HEK293 (cell line): ENCODE measurements around the gene SNX6.
A peak's percentile ranks its signal among the peaks of the same experiment; 100 is the strongest.
"Not testable (repeated sequence)": the region's sequence is repeated elsewhere in the genome, so short reads cannot be mapped to it uniquely, and the experiment has no call there.

Experiments
- CTCF ChIA-PET: fragments of 350-600 bp; formaldehyde crosslinking; extraction: SDS; loops from one replicate; lab custom pipeline; 2021; ENCODE audit warnings: antibody characterized with exemption; lab: Yijun Ruan, JAX
- POLR2A ChIA-PET: fragments of 300-600 bp; formaldehyde crosslinking; extraction: SDS; loops from one replicate; lab custom pipeline; 2020; ENCODE audit warnings: antibody characterized with exemption, inconsistent platforms; lab: Yijun Ruan, JAX
- H3K27ac ChIP-seq: fragments of 200-500 bp; sonication (Bioruptor generic); 2 replicates; pipeline ENCODE4 v1.5.1; 2014; ENCODE audit warnings: low read depth, low read length, control low read depth, inconsistent platforms; ENCODE audit errors: extremely low read depth
- H3K36me3 ChIP-seq, 2 experiments: fragments of 200-500 bp in 1 of 2; sonication (Bioruptor generic) in 1 of 2; 1 replicate in 1 of 2; 2 replicates in 1 of 2; pipeline ENCODE4 v1.5.1; 2014 to 2017; ENCODE audit warnings: inconsistent platforms in 2 of 2, low read length in 2 of 2; ENCODE audit not compliant: control insufficient read depth in 2 of 2, insufficient read depth in 1 of 2
- H3K4me1 ChIP-seq: fragments of 200-500 bp; sonication (Bioruptor generic); 2 replicates; pipeline ENCODE4 v1.5.1; 2014; ENCODE audit warnings: mild to moderate bottlenecking, low read length, inconsistent platforms; ENCODE audit not compliant: control insufficient read depth, insufficient read depth
- H3K4me3 ChIP-seq: 2 replicates; pipeline ENCODE4 v1.5.1; 2011; ENCODE audit warnings: low read depth, mild to moderate bottlenecking, control low read depth, low read length, moderate library complexity
- H3K9me3 ChIP-seq: fragments of 200-500 bp; sonication (Bioruptor generic); 2 replicates; pipeline ENCODE4 v1.5.1; 2014; ENCODE audit warnings: low read depth, low read length, inconsistent platforms; ENCODE audit not compliant: control insufficient read depth, insufficient read depth
- IKZF3 ChIP-seq: fragments of 450-650 bp; IDR thresholded peaks from 2 replicates; pipeline ENCODE4 v1.5.0; 2018; ENCODE audit warnings: missing biosample characterization, mild to moderate bottlenecking, missing genetic modification characterization, moderate library complexity
- SETDB1 ChIP-seq: IDR thresholded peaks from one replicate; pipeline ENCODE4 v1.6.1; 2017; ENCODE audit warnings: mild to moderate bottlenecking, low read length, moderate library complexity, mixed read lengths; ENCODE audit not compliant: insufficient read length
- ZBTB17 ChIP-seq: fragments of 450-650 bp; formaldehyde crosslinking; IDR thresholded peaks from 2 replicates; pipeline ENCODE4 v1.5.1; 2016; ENCODE audit warnings: missing biosample characterization, missing genetic modification characterization
- ZNF121 ChIP-seq: fragments of 450-650 bp; formaldehyde crosslinking; IDR thresholded peaks from 2 replicates; pipeline ENCODE4 v1.5.1; 2016; ENCODE audit warnings: missing biosample characterization, missing genetic modification characterization
- ZNF138 ChIP-seq: fragments of 450-650 bp; formaldehyde crosslinking; IDR thresholded peaks from 2 replicates; pipeline ENCODE4 v1.5.1; 2016; ENCODE audit warnings: missing biosample characterization, missing genetic modification characterization, borderline replicate concordance
- ZNF2 ChIP-seq: fragments of 450-650 bp; formaldehyde crosslinking; IDR thresholded peaks from 2 replicates; pipeline ENCODE4 v1.5.1; 2016; ENCODE audit warnings: missing biosample characterization, missing genetic modification characterization
- ZNF311 ChIP-seq: fragments of 450-650 bp; formaldehyde crosslinking; IDR thresholded peaks from 2 replicates; pipeline ENCODE4 v1.5.1; 2017; ENCODE audit warnings: missing biosample characterization, missing genetic modification characterization, borderline replicate concordance
- ZNF394 ChIP-seq: fragments of 450-650 bp; formaldehyde crosslinking; IDR thresholded peaks from 2 replicates; pipeline ENCODE4 v1.5.1; 2016; ENCODE audit warnings: missing biosample characterization, missing genetic modification characterization, mild to moderate bottlenecking, moderate library complexity, borderline replicate concordance
- ZNF423 ChIP-seq: fragments of 450-650 bp; formaldehyde crosslinking; IDR thresholded peaks from 2 replicates; pipeline ENCODE4 v1.5.1; 2016; ENCODE audit warnings: missing biosample characterization, missing genetic modification characterization
- ZNF629 ChIP-seq: fragments of 450-650 bp; formaldehyde crosslinking; IDR thresholded peaks from 2 replicates; pipeline ENCODE4 v1.5.1; 2017; ENCODE audit warnings: missing biosample characterization, missing genetic modification characterization
- ZNF76 ChIP-seq: fragments of 450-650 bp; formaldehyde crosslinking; IDR thresholded peaks from 2 replicates; pipeline ENCODE4; 2016; ENCODE audit warnings: low read depth, missing biosample characterization, missing genetic modification characterization, borderline replicate concordance
- TF ChIP-seq, protein P1 (sequence below): sonication (generic); formaldehyde crosslinking; IDR thresholded peaks from 2 replicates; pipeline ENCODE4 v1.8.1; 2022; ENCODE audit warnings: mild to moderate bottlenecking, moderate library complexity, missing genetic modification reagents
- TF ChIP-seq, protein P2 (sequence below): fragments of 450-650 bp; formaldehyde crosslinking; IDR thresholded peaks from 2 replicates; pipeline ENCODE4 v1.5.1; 2016; ENCODE audit warnings: missing biosample characterization, missing genetic modification characterization

Gene SNX6

DNA sequence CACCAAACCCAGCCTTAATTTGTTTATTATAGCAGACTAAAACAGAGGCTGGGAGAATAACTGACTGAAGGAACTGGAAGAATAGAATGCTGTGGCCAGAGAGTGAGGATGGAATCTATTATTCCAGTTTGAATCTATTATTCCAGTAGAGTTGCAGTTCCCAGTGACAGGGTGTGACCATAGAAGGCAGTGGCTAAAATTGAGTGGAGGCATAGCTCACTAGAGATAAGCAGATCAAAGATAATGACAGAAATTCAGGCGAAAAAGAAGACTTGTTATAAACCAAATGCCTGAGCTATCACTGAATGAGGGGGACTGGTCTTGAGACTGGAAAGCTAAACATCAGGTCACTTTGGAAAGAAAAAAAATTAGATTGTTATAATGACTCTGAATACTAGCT lies 26.0 kb upstream of the SNX6 start:
- TF ChIP-seq ZBTB17 (tag by site-specific recombination) = 0 out of 2 replicates have a peak, but pooled peaks have one; percentile 21
- no peak for TF ChIP-seq ZNF423
- TF ChIP-seq ZNF76 (tag by site-specific recombination) = no peak
- TF ChIP-seq, protein P1, sequence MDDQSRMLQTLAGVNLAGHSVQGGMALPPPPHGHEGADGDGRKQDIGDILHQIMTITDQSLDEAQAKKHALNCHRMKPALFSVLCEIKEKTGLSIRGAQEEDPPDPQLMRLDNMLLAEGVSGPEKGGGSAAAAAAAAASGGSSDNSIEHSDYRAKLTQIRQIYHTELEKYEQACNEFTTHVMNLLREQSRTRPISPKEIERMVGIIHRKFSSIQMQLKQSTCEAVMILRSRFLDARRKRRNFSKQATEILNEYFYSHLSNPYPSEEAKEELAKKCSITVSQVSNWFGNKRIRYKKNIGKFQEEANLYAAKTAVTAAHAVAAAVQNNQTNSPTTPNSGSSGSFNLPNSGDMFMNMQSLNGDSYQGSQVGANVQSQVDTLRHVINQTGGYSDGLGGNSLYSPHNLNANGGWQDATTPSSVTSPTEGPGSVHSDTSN = no peak
- no peak for TF ChIP-seq ZNF121 (tag by site-specific recombination)
- no peak for TF ChIP-seq ZNF2 (tag by site-specific recombination)
- no peak for TF ChIP-seq ZNF311 (tag by site-specific recombination)
- TF ChIP-seq, protein P2, sequence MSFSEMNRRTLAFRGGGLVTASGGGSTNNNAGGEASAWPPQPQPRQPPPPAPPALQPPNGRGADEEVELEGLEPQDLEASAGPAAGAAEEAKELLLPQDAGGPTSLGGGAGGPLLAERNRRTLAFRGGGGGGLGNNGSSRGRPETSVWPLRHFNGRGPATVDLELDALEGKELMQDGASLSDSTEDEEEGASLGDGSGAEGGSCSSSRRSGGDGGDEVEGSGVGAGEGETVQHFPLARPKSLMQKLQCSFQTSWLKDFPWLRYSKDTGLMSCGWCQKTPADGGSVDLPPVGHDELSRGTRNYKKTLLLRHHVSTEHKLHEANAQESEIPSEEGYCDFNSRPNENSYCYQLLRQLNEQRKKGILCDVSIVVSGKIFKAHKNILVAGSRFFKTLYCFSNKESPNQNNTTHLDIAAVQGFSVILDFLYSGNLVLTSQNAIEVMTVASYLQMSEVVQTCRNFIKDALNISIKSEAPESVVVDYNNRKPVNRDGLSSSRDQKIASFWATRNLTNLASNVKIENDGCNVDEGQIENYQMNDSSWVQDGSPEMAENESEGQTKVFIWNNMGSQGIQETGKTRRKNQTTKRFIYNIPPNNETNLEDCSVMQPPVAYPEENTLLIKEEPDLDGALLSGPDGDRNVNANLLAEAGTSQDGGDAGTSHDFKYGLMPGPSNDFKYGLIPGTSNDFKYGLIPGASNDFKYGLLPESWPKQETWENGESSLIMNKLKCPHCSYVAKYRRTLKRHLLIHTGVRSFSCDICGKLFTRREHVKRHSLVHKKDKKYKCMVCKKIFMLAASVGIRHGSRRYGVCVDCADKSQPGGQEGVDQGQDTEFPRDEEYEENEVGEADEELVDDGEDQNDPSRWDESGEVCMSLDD (tag by site-specific recombination) = no peak
- no peak for TF ChIP-seq IKZF3
- Histone ChIP-seq H3K36me3 (no peaks in the 10 kb centered on the region), H3K9me3 (no peaks in the 10 kb centered on the region), H3K4me3 (no peak overlapping the region), H3K4me1 (no peaks in the 10 kb centered on the region), H3K27ac (no peak overlapping the region)
- CTCF ChIA-PET = no interaction called here
- POLR2A ChIA-PET = no interaction called here

DNA sequence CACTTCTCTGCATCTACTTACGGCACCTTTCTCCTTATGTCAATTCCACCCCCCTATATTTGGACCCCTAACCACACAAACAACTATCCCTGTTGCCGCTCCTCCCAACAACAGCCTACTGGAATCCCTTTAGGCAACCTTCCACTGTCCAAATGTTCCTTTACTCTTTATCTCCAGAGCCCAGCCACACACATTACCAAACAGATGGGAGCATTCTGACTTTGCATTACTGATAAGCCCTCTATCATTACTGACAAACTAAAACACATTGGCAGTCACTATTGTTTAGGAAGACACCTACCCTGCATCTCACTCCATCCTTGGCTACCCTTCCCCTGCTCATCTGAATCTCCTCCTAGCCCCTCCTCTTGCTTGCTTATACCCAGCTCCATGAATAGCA lies 23.1 kb upstream of the SNX6 start:
- H3K27ac ChIP-seq, POLR2A ChIA-PET, H3K4me1 ChIP-seq, H3K36me3 ChIP-seq, H3K9me3 ChIP-seq, H3K4me3 ChIP-seq, CTCF ChIA-PET: not testable (repeated sequence)

DNA sequence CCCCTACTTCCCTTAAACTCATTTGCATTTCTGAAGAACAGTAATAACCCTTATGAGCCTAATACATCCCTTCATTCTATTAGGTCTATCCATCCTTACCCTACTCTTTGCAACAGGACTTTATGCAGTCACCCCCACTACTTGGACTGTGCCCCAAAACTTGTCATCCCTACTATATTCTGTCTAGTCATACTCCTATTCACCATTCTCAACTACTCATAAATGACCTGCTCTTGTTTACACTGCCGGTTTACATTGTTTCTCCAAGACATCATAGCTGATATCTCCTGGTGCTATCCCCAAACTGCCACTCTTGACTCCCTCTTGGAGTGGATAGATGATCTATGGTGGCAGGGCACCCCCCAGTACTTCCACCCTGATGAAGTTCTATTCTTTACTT lies 22.4 kb upstream of the SNX6 start:
- H3K9me3 ChIP-seq, CTCF ChIA-PET, H3K36me3 ChIP-seq, H3K4me3 ChIP-seq, POLR2A ChIA-PET, H3K27ac ChIP-seq, H3K4me1 ChIP-seq: not testable (repeated sequence)

DNA sequence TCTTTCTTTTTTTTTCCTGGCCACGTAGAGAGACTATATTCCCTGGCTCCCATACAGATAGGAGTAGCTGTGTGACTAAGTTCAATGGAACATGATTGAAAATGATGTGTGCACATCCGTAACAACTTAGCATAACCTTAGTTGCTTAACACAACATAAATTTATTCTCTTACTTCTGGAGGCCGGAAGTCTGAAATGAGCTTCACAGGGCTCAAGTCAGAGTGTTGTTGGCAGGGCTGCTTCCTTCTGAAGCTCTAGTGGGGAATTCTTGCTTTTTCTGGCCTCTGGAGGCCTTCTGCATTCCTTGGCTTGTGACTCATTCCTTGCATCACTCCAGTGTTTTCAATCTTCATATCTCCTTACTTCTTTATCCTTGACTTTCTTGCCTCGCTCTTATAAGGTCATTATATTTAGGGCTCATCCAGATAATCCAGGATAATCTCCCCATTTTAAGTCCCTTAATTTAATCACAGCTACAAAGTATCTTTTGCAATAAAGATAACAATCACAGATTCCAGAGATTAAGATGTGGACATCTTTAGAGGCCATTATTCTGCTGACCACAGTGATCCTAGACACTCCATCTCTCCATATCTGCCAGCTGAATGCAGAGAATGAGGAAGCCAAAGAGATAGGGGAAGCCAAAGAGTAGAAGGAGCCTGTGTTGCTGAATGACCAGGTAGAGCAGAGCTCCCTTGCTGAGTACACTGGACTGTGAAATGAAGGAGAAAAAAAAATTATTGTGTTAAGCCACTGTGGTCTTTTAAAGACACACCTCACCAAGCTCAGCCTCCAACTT lies 21.0 kb upstream of the SNX6 start:
- H3K4me1 ChIP-seq = no peaks in the 10 kb centered on the region
- CTCF ChIA-PET = no interaction called here
- POLR2A ChIA-PET = no interaction called here
- no peaks in the 10 kb centered on the region for H3K9me3 ChIP-seq
- no peaks in the 10 kb centered on the region for H3K36me3 ChIP-seq
- no peak overlapping the region for H3K4me3 ChIP-seq
- TF ChIP-seq ZNF394 (tag by site-specific recombination) (peak; percentile 54; the same call in 1 of the 2 replicates), ZNF138 (tag by site-specific recombination) (no peak), SETDB1 (peak; percentile 47), ZNF629 (tag by site-specific recombination) (peak; percentile 70)
- no peak overlapping the region for H3K27ac ChIP-seq
